HG03066 (cell line): ENCODE data around the gene KIF13A.
"Not testable (repeated sequence)": the region's sequence is repeated elsewhere in the genome, so short reads cannot be mapped to it uniquely, and the experiment has no call there.

Experiments used
- ATAC-seq: cut with Tn5 transposase; IDR thresholded peaks from one replicate; pipeline ENCODE4 v1.9.1; 2021; ENCODE audit warnings: low read depth; ENCODE audit not compliant: unreplicated experiment

The KIF13A gene

GRCh38 chr6:17740559-17741220 lies 246.7 kb downstream of the KIF13A start:
- no peak for ATAC-seq

DNA sequence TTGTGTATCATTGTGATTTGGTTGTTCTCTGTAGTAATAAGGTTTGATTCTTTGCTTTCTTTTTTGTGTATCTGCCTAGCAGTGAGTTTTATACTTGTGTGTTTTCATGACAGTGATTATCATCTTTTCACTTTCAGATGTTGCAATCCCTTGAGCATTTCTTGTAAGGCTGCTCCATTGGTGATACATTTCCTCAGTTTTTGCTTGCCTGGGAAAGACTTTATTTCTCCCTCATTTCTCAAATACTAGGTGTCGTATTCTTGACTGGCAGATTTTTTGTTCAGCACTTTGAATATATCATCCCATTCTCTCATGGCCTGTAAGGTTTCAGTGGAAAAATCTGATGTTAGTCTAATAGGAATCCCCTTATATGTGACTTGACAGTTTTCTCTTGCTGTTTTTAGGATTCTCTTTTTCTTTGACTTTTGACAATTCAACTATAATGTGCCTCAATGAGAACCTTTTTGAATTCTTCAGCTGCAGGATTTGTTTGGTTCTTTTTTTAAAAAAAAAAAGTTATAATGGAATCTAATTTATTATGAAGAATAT lies 249.7 kb downstream of the KIF13A start:
- ATAC-seq: no peak

DNA sequence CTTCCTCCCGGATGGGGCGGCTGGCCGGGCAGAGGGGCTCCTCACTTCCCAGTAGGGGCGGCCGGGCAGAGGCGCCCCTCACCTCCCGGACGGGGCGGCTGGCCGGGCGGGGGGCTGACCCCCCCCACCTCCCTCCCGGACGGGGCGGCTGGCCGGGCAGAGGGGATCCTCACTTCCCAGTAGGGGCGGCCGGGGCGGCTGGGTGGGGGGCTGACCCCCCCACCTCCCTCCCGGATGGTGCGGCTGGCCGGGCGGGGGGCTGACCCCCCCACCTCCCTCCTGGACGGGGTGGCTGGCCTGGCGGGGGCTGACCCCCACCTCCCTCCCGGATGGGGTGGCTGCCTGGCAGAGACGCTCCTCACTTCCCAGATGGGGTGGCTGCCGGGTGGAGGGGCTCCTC lies 252.1 kb downstream of the KIF13A start:
- not testable (repeated sequence) for ATAC-seq

DNA sequence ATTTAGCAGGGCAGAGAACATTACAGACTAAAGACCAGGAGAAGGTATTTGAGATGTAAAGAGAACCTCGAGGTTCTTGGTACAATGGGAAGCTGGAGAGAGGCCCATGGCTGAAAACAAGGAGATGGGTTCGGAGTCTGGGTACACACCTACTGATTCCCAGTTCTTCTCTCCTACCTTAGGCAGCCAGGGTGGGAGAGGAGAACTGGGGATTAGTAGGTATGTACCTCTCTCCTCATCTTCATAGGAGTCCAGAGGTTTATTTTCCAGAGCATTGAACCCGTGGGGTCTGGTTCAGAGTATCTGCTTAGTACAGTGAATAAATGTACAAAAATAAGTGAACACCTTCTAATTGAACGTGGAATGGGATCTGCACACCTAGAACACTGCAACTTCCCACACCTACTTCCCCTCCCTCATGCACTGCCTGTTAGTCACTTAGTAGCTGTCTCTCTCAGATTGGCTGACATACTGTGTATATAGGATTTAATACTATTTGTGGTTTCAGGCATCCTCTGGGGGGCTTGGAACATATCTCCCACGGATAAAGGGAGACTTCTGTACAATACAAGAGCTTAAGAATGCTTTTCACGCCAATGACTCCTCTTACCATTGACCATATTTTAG lies 257.2 kb downstream of the KIF13A start:
- ATAC-seq: no peak

DNA sequence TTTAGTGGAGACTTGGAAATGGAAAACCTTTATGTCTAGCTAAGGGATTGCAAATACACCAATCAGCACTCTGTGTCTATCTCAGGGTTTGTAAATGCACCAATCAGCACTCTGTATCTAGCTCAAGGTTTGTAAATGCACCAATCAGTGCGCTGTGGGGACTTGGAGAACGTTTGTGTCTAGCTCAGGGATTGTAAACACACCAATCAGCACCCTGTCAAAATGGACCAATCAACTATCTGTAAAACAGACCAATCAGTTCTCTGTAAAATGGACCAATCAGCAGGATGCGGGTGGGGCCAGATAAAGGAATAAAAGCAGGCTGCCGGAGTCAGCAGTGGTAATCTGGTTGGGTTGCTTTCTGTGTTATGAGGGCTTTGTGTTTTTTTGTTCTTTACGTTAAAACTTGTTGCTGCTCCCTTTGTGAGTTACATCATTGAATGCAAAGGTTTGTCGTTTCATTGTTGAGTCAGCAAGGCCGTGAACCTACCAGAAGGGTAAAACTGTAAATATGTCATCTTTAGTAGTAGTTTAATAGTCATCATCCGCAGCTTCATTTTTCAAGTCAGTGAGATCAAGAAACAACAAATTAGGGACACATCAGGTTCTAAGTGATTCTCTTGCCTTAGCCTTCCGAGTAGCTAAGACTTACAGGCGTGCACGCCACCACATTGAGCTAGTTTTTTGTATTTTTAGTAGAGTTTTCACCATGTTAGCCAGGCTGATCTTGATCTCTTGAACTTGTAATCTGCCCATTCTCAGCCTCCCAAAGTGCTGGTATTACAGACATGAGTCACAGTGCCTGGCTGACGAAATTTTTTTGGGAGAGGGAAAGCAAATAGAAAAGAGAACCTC lies 258.0 kb downstream of the KIF13A start:
- no peak for ATAC-seq

DNA sequence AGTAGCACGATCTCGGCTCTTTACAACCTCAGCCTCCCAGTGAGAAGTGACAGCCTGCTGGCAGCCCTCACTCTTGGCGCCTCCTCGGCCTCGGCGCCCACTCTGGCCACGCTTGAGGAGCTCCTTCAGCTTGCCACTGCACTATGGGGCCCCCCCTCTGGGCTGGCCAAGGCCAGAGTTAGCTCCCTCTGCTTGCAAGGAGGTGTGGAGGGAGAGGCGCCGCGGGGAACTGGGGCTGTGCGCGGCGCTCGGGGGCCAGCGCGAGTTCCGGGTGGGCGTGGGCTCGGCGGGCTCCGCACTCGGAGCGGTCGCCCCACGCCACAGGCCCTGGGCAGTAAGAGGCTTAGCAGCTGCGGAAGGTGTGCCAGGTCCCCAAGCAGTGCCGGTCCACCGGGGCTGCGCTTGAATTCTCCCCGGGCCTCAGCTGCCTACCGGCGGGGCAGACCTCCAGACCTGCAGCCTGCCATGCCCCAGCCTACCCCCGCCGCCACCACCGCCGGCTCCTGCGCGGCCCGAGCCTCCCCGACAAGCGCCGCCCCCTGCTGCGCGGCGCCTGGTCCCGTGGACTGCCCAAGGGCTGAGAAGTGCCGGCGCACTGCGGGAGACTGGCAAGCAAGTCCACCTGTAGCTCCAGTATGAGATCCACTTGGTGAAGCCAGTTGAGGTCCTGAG lies 258.7 kb downstream of the KIF13A start:
- ATAC-seq: no peak

DNA sequence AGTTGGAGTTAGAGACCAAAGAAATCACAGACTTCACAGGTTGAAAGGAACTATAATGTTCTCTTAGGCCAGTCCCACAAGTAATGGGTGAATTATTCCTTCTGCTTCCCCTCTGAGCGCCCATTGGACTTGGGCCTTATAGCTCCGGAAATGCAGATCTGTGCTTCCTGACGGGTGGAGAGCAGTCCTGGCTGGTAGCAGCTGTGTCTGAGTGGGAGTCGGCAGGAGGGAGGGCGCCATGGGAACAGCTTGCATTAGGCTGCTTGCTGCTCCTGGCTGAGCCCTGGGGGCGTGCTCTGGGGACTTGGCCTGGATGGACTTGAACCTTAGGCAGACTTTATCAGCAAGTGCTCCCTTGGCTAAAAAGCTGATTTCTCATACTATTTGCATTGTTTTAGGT lies 262.4 kb downstream of the KIF13A start:
- no peak for ATAC-seq

DNA sequence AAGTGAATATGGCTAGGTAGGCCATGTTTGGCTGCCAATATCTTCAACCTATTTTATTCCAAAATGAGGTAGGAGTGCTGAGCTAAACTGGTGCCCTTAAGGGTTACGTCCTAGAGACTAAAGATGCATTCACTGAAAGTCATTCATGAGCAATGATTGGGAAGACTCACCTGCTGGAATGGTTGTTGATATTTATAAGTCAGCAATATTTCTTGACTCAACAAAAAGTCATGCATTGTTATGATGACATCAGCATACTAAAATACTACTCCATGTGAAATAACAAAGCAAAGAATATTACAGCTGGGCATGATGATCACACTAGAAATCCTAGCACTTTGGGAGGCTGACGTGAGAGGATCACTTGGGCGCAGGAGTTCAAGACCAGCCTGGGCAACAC lies 263.1 kb downstream of the KIF13A start:
- no peak for ATAC-seq

- no peak for ATAC-seq
These were observed 265.8 kb downstream of the KIF13A start for GRCh38 chr6:17721671-17722070.

DNA sequence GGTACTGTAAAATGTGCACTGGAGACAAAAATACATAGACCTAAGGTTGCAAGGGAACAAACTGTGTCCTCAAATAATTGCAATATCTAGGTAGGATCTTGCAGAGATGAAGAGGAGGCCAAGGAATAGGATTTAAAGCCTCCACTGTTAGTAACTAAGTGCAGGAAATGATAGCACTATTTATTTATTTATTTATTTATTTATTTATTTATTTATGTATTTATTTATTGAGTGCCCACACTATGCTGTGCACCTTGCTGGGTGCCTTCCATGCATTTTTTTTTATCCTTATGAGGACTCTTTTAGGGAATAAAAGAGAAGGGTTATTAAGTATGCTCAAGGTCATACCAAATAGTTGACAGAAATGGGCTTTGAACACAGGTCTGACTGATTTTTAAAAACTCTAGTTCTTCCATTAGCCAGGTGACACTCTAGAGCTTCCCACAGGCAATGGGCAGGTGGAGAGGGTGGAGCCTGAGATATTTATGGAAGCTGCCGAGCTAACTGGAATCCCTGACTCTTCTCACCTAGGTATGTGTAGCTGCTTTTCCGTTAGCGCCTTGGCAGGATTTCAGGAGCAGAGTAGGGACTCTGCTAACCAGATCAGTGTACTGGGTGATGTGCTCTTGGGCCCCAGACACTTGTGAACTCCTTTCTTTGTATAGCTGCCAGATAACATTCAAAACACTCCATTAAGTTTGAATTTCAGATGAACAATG lies 268.0 kb downstream of the KIF13A start:
- no peak for ATAC-seq

DNA sequence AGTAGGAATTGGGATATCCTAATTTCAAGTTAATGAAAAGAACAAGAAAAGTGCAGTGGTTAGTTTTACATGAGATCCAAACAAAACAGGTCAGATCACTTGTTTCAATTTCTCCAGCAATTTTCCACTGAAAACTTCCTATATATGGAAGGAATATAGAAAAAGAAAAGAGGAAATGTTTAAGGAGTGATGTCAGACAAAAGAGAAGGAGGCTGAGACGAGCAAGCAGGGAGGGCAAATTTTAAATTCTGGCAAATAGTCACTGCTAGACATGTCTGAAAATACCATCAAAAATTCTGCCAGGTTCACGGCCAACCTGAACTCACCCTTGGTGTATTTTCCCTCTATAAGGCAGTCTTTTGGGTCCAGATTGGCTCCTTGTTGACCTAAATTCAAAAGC lies 271.2 kb downstream of the KIF13A start:
- ATAC-seq: no peak

DNA sequence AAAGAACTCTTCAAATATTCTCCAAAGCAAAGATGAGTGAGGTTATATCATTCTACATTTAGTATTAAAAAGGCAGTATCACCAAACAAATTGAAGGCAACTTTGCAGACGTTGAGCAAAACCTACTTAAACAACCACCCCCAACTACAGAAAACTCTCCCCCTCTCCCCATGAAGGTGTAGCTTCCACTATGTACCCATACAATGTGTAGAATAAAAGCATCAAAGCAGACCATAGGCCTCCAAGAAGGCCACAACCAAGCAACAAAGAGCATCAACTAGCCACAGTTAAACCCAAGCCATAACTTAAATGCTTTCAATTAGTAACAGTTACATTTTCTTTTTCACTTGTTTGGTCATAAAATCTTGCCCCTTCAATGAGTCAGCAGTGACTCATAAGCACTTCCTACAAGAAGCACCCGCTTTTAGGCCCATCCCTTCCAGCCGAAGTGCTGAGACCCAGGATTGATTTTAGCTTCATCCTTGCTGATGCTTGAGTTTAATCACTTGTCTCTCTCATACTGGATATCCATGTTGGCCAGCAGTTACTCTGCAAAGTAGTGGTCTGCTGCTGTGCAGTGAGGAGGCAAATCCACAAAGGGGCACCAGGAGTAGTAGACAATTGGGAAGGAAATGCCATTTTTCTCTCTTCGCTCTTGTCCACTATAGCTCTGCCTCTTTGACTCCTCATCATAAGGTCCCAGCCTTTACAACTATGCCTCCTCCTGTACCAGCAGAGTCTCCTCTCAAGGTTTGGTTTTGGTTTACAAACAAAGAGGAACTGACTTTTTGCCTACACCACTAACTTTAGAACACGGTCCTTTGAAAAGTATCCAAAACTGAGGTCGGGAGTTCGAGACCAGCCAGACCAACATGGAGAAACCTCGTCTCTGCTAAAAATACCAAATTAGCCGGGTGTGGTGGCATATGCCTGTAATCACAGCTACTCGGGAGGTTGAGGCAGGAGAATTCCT lies 272.3 kb downstream of the KIF13A start:
- no peak for ATAC-seq

DNA sequence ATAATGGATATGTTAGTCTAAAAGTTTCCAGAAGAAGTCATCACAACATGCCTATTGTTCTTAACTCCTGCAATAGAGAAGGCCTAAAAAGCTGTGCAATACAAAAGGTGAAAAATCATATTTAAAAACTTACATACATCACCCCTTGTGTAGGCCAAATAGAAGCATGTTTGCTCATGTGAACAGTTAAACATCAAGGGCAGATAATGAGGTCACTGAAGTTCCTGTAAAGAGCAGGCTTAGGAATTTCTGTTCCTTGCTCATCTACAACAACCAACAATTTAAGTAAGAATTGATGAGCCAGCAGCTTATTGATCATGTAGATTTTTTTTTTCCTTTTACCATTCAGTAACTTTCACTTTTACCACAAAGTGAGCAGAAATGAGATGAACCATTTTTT lies 273.3 kb downstream of the KIF13A start:
- no peak for ATAC-seq

- ATAC-seq: no peak
These were observed 274.9 kb downstream of the KIF13A start for GRCh38 chr6:17712576-17712975.

DNA sequence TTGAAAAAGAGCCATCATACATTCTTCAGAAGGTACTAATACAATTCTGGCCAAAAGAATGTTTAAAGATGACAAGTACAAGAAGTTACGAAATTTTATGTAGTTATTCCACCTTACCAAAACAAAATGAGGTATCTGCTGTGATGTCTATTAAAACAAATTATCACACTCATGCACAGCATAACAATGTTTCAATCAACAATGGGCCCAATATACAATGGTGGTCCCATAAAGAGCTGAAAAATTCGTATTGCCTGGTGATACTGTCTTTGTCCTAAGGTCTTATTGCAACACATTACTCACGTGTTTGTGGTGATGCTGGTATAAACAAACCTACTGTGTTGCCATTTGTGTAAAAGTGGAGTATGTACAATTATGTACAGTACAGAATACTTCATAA lies 277.1 kb downstream of the KIF13A start:
- no peak for ATAC-seq

DNA sequence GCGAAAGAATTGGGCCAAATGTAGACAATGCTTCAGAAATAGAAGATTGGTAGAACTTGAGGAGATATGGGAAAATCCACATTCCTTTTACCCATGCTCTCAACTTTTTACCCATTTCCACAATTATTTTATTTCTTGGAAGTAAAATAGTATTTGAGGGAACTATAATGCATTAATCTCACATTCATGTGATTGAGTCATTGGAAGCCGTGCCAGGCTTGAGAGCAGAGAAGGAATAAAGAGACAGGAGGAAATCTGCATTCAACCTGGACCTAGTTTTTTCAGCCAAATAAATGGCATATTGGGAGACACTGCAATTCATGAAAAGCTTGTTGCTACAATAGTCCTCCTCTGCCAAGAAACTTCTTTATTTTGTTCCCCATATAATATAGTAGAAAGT lies 278.0 kb downstream of the KIF13A start:
- ATAC-seq: no peak
